Endodermal cell (in vitro differentiated cells): ENCODE results near the gene KIF5B. TPM values are rescaled to one million over a fixed set of nuclear protein-coding genes. Genes with fewer than 3 reads are reported as not detected.
A peak's percentile ranks its signal among the peaks of the same experiment; 100 is the strongest.

ENCODE experiments used
- DNase-seq: peaks from one replicate; pipeline ENCODE4 v3.0.0-alpha.2; 2017
- H3K27ac ChIP-seq: 2 replicates; pipeline ENCODE4 v1.5.1; 2013; ENCODE audit warnings: mild to moderate bottlenecking, low read depth, low read length, moderate library complexity
- H3K27me3 ChIP-seq: 2 replicates; pipeline ENCODE4 v1.6.1; 2013; ENCODE audit warnings: mild to moderate bottlenecking, low read length, moderate library complexity; ENCODE audit not compliant: insufficient read depth, control insufficient read depth, poor library complexity, severe bottlenecking
- H3K36me3 ChIP-seq: 2 replicates; pipeline ENCODE4 v1.7.0; 2013; ENCODE audit warnings: mild to moderate bottlenecking, low read length, moderate library complexity; ENCODE audit not compliant: control insufficient read depth, insufficient read depth
- H3K4me1 ChIP-seq: one replicate; pipeline ENCODE4 v1.7.0; 2013; ENCODE audit warnings: low read length; ENCODE audit not compliant: control insufficient read depth, insufficient read depth
- H3K4me3 ChIP-seq: 2 replicates; pipeline ENCODE4 v1.5.1; 2013; ENCODE audit warnings: mild to moderate bottlenecking, low read length, moderate library complexity
- H3K9ac ChIP-seq: 2 replicates; pipeline ENCODE4 v1.6.1; 2013; ENCODE audit warnings: mild to moderate bottlenecking, low read length, moderate library complexity; ENCODE audit not compliant: poor library complexity, severe bottlenecking; ENCODE audit errors: extremely low read depth
- H3K9me3 ChIP-seq: 2 replicates; pipeline ENCODE4 v1.6.1; 2013; ENCODE audit warnings: mild to moderate bottlenecking, low read length, moderate library complexity; ENCODE audit not compliant: control insufficient read depth
- H3K27ac Mint-ChIP-seq: 2 replicates; pipeline ENCODE4 v1.8.0; 2020; ENCODE audit warnings: mixed read lengths
- H3K27me3 Mint-ChIP-seq: 2 replicates; pipeline ENCODE4 v1.8.0; 2021; ENCODE audit warnings: mild to moderate bottlenecking, mixed read lengths; ENCODE audit not compliant: insufficient read depth
- H3K36me3 Mint-ChIP-seq: 2 replicates; pipeline ENCODE4 v1.8.0; 2020; ENCODE audit warnings: low read depth, mixed read lengths
- H3K4me1 Mint-ChIP-seq: 2 replicates; pipeline ENCODE4 v1.8.0; 2020; ENCODE audit warnings: mixed read lengths
- H3K4me3 Mint-ChIP-seq: 2 replicates; pipeline ENCODE4 v1.8.0; 2020; ENCODE audit warnings: mild to moderate bottlenecking, moderate library complexity, mixed read lengths
- H3K9me3 Mint-ChIP-seq: 2 replicates; pipeline ENCODE4 v1.8.0; 2020; ENCODE audit warnings: mild to moderate bottlenecking, mixed read lengths
- CTCF ChIP-seq: fragments of 200-600 bp; sonication (generic); conservative IDR thresholded peaks from 2 replicates; pipeline ENCODE4 v1.5.0; 2021; ENCODE audit warnings: antibody characterized with exemption, mild to moderate bottlenecking
- WGBS, 2 experiments: methylation state at CpG; one replicate each; pipeline versions ENCODE4 v1.1.5 to v1.1.7; 2013; ENCODE audit warnings: missing lambda C conversion rate in 2 of 2, mixed read lengths in 1 of 2; ENCODE audit not compliant: insufficient coverage in 1 of 2, insufficient read length in 1 of 2; 5-methylcytosine and 5-hydroxymethylcytosine counted together
- total RNA-seq, 2 donors: library from RNA; stranded (reverse); fragmentation: NEBNext Ultra II Directional in 1 of 2; extraction: Animal tissue kit (Norgen Biotek cat#: 25700) in 1 of 2; gene quantifications; 2 replicates in 1 of 2; 3 replicates in 1 of 2; pipeline ENCODE4 v1.2.1, GENCODE V29; 2021

The KIF5B gene
- total RNA-seq, 2 donors from 2014 or later, result 90.8 to 104 TPM

- no peaks in the 10 kb centered on the region for H3K36me3 ChIP-seq
- Mint-ChIP-seq H3K27me3 (no peaks in the 10 kb centered on the region), H3K36me3 (peaks cover 16% of the 10 kb centered on the region), H3K9me3 (no peaks in the 10 kb centered on the region), H3K4me1 (peaks cover 14% of the 10 kb centered on the region), H3K4me3 (no peak overlapping the region), H3K27ac (peak overlapping the region; percentile 77)
- TF ChIP-seq CTCF, result peak; percentile 30
- no peak for DNase-seq
- H3K9ac ChIP-seq, result no peak overlapping the region
- WGBS, 2 experiments, result 88 to 92% methylated on average over 4 of the region's 4 CpGs
- H3K27ac ChIP-seq, result no peak overlapping the region
- no peaks in the 10 kb centered on the region for H3K9me3 ChIP-seq
- H3K4me1 ChIP-seq, result no peaks in the 10 kb centered on the region
- no peaks in the 10 kb centered on the region for H3K27me3 ChIP-seq
- no peak overlapping the region for H3K4me3 ChIP-seq
These were observed 93.2 kb downstream of the KIF5B start for GRCh38 chr10:31962826-31963588.

- H3K9ac ChIP-seq, result no peak overlapping the region
- no peaks in the 10 kb centered on the region for H3K27me3 Mint-ChIP-seq
These were observed 94.7 kb downstream of the KIF5B start for GRCh38 chr10:31961277-31962074.

More at GRCh38 chr10:31961277-31962074, 94.7 kb downstream of the KIF5B start:
- H3K27ac ChIP-seq, result no peak overlapping the region
- WGBS, 2 experiments, result 92 to 93% methylated on average over 7 to 8 of the region's 8 CpGs
- Mint-ChIP-seq H3K27ac (no peak overlapping the region), H3K36me3 (peaks cover 15% of the 10 kb centered on the region), H3K4me3 (no peak overlapping the region), H3K4me1 (peaks cover 14% of the 10 kb centered on the region), H3K9me3 (peaks cover 2% of the 10 kb centered on the region)
- TF ChIP-seq CTCF, result no peak
- H3K4me3 ChIP-seq, result no peak overlapping the region
- peaks cover 2% of the 10 kb centered on the region for H3K9me3 ChIP-seq
- no peaks in the 10 kb centered on the region for H3K36me3 ChIP-seq
- H3K27me3 ChIP-seq, result no peaks in the 10 kb centered on the region
- no peak for DNase-seq
- no peaks in the 10 kb centered on the region for H3K4me1 ChIP-seq
